ENCODE measurements around the gene NPC1L1. TPM values are rescaled to one million over a fixed set of nuclear protein-coding genes. Genes with fewer than 3 reads are reported as not detected.

NPC1L1 gene
- total RNA-seq, 4 donors from 2014 or later, result 0.66 to 0.70 (median 0.67) TPM; not detected in 1

DNA sequence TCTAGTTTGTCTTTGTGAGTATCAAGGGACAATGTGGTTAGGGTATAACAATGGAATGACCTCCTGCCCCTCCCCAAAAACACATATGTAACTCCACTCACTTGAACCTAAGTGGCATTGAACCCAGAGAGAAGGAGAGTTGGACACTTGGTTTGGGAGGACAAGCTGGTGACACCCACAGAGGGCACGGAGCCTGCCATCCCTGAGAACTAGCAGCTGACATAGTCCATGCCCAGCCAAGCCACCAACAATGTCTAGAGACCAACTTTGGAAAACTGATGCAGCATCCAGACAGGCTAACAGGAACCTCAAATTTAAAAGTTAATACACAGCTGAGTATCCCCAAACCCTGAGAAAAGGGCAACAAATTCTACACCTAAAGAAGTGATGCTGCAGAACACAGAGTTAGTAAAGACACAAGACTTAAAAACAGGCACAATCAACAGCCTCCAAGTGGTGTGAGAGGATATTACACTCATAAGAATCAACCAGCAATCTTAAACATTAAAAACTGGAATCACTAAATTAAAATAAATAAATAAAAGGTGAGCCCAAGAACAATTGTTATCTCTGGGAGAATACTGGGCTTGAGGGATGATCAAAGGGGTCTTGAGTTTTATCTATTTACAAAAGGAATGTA lies 77.8 kb downstream of the NPC1L1 start:
- no peak for DNase-seq

More for the DNA sequence above, 77.8 kb downstream of the NPC1L1 start:
- TF ChIP-seq, protein P1, sequence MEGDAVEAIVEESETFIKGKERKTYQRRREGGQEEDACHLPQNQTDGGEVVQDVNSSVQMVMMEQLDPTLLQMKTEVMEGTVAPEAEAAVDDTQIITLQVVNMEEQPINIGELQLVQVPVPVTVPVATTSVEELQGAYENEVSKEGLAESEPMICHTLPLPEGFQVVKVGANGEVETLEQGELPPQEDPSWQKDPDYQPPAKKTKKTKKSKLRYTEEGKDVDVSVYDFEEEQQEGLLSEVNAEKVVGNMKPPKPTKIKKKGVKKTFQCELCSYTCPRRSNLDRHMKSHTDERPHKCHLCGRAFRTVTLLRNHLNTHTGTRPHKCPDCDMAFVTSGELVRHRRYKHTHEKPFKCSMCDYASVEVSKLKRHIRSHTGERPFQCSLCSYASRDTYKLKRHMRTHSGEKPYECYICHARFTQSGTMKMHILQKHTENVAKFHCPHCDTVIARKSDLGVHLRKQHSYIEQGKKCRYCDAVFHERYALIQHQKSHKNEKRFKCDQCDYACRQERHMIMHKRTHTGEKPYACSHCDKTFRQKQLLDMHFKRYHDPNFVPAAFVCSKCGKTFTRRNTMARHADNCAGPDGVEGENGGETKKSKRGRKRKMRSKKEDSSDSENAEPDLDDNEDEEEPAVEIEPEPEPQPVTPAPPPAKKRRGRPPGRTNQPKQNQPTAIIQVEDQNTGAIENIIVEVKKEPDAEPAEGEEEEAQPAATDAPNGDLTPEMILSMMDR (IDR thresholded peaks at IDR 0.05), result peak in 3 of 6 experiments; percentile 21 to 31 (median 28)
- TF ChIP-seq POLR2A (IDR thresholded peaks at IDR 0.05), result no peak
- no peak overlapping the region for H3K27ac ChIP-seq
- H3K27me3 ChIP-seq, result no peaks in the 10 kb centered on the region
- peaks cover 0 to 33% (median 0%) of the 10 kb centered on the region in 3 donors for H3K36me3 ChIP-seq
- H3K9me3 ChIP-seq, result no peaks in the 10 kb centered on the region
- H3K4me1 ChIP-seq, result peaks cover 0 to 14% (median 3%) of the 10 kb centered on the region in 4 donors
- H3K4me3 ChIP-seq, result no peak overlapping the region

Small RNA genes within 50 kb of the gene (small RNA-seq; reads per million reads assigned to genes)
- gene RNU6-1097P, result 0 reads per million in 2 donors

Other genes starting within 250 kb of the NPC1L1 start
- 1 to 10 TPM in 3 of 4 donors, under 1 TPM in 1; 0.67 to 3.9 (median 2.2) TPM for gene CAMK2B, start 215.7 kb downstream of the NPC1L1 start, total RNA-seq
- 10 to 100 TPM; 32.9 to 61.9 (median 44.1) TPM for gene NUDCD3, start 50.7 kb downstream of the NPC1L1 start, total RNA-seq
- 10 to 100 TPM; 67.8 to 96.4 (median 88.9) TPM for gene DDX56, start 32.6 kb upstream of the NPC1L1 start, total RNA-seq
- gene TMED4, start 40.9 kb upstream of the NPC1L1 start, total RNA-seq, result 100 to 1,000 TPM in 3 of 4 donors, 10 to 100 TPM in 1; 80.9 to 319 (median 262) TPM
- gene OGDH, start 65.3 kb upstream of the NPC1L1 start, total RNA-seq, result 100 to 1,000 TPM in 3 of 4 donors, 10 to 100 TPM in 1; 88.3 to 246 (median 217) TPM
- 100 to 1,000 TPM in 2 of 4 donors, 10 to 100 TPM in 2; 34.9 to 150 (median 93.3) TPM for gene ZMIZ2, start 207.5 kb upstream of the NPC1L1 start, total RNA-seq